HS-27A (cell line): Measurements from ENCODE around the gene MYPN.
"Not testable (repeated sequence)": the region's sequence is repeated elsewhere in the genome, so short reads cannot be mapped to it uniquely, and the experiment has no call there.

Experiments
- DNase-seq: peaks from one replicate; pipeline ENCODE4 v3.0.0-alpha.2; 2012; ENCODE audit warnings: low read depth, missing footprints

Gene MYPN

DNA sequence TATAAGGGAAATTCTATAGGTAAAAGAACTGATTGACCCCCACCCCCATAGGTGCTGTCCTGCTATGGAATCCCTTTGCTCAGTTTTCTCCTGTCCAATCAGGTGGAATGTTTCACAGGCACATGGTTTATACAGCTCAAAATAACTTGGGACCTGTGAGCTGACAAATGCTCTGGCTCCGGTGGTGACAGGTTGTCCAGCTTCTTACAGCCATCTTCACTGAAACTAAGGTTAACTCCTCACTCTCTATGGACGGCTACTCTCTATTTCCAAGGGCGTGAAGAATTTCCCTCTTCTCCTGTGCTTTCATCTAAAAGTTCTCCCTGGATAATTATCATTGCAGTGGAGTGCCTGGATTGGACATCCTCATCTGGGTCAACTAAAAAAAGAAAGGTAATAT is at the start of gene MYPN:
MYPN (plus strand) TSS at position 158 of the 400 bp plus-strand sequence. CDS start 11,951 bp downstream, outside the sequence.
- no peak for DNase-seq

DNA sequence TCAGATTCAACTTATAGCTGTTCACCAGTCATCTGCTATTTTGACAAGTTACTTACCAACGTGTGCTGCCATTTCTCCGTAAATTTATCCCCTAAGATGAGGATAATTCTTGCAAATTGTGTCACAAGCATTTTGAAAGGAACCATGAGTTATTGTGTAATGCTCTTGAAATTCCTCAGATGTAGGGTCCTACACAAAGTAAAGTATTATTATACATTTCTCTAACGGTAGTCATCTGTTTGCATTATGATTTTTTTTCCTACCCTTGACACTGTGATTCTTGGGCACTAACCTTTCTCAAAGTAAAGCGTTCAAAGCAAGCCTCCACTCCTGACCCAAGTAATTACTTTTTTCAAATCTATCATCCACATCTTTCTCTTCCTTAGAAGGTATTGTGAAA is 42.3 kb upstream of the MYPN start:
- DNase-seq = no peak

DNA sequence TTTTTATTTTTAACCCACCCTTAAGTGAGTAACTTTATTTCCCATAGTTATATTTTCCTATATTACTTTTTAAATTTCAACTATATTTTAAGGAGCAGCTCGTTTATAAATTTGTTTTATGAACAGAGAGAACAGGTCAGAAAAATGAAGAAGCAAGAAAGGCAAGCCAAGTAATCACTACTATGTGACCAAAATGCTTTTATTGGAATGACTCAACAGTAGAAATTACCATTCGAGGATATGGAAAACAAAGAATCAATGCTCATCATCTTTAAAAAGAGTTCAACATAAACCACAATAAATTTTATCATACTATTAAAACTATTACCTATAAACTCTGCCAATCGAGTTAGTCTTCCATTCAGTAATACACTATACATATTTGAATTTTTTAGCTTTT is 41.8 kb upstream of the MYPN start:
- no peak for DNase-seq

DNA sequence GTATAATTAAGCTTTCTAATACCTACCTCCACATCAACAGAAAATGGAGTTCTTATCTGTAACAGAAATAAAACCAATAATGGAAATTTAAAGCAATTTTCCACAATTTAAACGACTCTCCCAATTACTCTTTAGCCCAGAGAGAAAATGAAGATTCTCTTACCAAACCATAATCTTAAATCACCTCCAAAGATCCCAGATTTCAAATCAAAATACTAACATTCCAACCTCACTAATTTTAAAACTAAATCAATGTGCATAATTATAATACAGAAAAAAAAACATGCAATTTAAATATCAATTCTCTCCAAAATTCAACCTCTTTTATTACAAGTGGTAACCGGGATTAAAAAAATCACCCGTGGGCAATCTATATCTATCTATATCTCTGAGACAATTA is 35.7 kb upstream of the MYPN start:
- no peak for DNase-seq

DNA sequence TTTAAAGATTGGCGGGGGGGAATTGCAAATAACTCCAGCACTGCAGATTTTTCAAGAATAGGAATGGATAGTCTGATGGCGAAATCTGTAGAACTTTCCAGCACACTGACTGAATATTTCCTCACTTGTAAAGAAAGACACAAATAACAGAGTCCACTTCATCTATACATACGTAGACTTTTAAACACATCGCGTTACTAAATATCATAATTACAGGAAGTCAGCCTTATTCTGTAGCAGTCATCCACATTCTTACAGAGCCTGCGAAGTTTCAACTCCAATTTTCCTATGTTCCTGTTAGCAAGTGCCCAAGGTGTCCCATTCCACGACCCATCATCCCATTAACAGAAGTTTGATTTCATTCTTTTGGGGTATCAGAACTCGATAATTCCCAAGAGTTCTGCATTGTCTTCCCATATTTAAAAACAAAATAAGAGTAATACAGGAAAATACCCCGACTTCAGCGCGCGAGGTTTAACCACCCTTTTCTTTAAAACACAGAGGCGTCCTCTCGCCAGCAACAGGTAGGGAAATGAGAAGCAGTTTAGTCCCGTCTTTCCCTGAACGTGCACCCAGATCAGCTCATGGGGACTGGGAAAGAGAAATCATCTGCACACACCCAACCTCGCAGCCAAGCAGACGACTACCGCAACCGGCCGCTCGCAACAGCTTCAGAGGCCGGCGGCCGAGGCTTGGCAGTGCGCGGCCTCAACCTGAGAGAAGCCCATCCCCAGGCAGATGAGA is 35.1 kb upstream of the MYPN start:
- DNase-seq = no peak

DNA sequence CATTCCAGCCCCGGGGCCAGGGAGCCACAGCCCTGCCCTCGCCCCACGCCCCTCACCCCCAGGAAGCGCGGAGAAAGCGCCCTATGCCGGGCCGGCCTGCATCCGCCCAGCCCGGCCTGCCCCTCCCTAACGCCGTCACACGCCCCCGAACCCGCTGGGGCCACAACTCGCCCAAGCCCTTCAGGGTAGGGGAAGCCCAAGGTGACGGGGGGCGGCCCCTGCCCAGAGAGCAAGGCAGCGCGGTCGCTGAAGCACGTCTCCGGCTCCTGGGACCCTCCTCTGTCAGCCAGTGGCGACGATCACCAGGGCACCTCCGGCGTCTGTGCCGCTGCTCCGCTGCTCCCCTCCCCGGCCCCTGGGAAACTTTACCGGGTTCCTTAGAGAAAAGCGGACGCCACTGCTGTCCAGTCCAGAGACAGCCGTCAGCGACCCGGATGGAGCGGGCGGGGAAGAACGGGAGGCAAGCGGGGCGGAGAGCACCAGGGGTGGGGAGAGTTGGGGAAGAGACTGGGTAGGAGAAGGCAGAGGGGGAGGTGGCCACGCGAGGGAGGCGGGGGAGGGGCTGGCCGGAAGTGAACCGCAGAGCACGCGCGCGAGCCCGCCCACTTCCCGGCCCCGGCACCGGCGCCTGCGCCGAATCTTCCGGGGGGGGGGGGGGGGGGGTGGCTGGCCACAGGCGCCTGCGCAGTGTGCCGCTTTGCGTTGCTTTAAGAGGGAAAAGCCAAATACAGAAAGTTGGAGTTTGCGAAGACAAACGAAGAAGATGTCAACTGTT is 34.3 kb upstream of the MYPN start, which contains the start of gene HERC4:
HERC4 (minus strand) TSS at position 509 of the 775 bp plus-strand sequence. CDS start 2,175 bp downstream, outside the sequence.
- DNase-seq = no peak

DNA sequence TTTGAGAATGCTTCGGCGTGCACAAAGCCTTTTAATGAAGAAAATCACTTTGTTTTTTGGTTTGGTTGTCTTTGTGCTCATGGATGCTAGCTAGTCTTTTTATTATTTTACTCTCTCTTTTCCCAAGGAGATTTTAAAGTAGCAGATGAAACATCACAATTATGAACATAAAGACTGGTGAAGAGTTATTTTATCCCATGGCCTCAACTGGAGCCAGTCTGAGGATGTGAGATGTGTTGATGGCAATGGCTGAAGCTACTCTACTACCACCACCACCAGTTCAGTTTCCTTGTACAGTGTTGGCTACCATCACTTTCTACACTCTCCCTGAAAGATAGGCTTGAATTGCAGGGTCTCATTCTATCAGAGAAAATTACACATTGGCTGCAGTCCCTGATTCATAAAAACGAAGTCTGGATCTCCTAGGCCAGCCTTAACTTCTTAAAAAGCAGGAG is 33.7 kb upstream of the MYPN start:
- DNase-seq = no peak

DNA sequence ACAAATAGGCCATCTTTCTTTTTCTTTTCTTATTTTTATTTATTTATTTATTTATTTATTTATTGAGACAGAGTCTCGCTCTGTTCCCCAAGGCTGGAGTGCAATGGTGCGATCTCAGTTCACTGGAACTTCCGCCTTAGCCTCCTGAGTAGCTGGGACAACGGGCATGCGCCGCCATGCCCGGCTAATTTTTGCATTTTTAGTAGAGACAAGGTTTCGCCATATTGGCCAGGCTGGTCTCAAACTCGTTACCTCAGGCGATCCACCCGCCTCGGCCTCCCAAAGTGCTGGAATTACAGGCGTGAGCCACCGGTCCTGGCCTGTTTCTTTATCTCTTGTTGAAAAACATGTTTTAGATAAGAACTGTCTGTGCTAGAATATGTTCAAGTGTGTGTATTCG is 33.2 kb upstream of the MYPN start:
- not testable (repeated sequence) for DNase-seq

DNA sequence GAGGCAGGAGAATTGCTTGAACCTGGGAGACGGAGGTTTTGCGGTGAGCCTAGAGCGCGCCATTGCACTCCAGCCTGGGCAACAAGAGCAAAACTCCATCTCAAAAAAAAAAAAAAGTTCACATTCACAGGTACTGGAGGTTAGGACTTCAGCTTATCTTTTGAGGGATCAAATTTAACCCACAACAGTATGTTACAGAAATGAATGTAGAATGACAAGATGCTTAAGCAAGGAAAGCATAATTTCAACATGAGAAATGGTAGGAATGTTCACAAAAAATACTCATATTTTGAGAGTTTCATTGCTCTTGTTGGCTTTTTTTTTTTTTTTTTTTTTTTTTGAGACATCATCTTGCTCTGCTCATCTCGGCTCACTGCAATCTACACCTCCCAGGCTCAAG is 32.3 kb upstream of the MYPN start:
- DNase-seq = no peak

- DNase-seq = no peak
These were observed 29.9 kb upstream of the MYPN start for GRCh38 chr10:68079434-68079833.

DNA sequence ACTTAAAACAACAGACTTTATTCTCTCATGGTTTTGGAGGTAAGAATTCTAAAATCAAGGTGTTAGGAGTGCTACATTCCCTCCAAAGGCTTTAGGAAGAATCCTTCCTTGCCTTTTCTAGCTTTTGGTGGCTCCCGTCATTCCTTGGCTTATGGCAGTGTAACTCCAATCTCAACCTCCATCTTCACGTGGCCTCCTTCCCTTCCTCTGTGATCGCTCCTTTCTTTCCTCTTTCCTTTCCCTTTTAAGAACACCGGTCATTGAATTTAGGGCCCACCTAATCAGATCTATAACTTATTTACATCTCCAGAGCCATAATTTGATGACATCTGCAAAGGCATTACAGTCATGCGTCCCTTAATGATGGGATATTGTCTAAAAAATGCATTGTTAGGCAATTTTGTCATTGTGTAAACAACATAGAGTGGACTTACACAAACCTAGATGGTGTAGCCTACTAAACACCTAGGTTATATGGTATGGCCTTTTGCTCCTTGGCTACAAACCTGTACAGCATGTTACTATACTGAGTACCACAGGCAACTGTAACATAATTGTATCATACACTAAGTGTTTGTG is 28.3 kb upstream of the MYPN start:
- DNase-seq = no peak

DNA sequence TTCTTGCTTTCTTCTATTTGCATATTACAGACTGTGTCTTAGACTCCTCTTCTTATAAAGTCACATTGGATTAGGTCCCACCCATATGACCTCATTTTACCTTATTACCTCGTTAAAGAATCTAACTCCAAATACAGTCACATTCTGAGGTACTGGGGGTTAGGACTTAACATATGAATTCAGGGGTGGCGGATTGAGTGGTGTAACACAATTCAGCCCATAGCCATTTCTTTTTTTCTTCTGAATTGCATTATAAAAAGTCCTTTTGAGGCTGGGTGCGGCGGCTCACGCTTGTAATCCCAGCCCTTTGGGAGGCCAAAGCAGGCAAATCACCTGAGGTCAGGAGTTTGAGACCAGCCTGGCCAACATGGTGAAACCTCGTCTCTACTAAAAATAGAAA is 27.4 kb upstream of the MYPN start:
- DNase-seq = no peak

- DNase-seq = no peak
These were observed 26.4 kb upstream of the MYPN start for GRCh38 chr10:68082872-68083271.

DNA sequence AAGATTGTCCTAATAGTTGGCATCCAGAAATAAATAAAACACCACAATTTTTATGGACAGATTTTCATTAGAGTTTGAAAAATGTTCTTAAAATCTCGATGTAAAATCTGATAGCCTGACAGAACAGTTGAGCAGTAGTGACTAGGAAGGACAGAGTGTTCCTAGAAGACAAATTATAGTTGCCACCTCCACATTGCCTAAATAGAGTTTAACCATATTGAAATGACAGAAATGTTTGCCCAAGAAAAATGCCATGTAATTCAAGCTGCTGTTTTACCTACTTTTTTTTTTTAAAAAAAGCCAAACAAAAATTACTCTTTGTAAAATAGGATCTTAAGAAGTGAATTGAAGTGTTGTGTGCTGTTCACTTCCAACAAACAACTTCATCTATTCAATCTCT is 25.3 kb upstream of the MYPN start:
- no peak for DNase-seq

GRCh38 chr10:68084469-68084868 is 24.8 kb upstream of the MYPN start:
- no peak for DNase-seq

- DNase-seq = no peak
These were observed 23.3 kb upstream of the MYPN start for GRCh38 chr10:68086011-68086410.

DNA sequence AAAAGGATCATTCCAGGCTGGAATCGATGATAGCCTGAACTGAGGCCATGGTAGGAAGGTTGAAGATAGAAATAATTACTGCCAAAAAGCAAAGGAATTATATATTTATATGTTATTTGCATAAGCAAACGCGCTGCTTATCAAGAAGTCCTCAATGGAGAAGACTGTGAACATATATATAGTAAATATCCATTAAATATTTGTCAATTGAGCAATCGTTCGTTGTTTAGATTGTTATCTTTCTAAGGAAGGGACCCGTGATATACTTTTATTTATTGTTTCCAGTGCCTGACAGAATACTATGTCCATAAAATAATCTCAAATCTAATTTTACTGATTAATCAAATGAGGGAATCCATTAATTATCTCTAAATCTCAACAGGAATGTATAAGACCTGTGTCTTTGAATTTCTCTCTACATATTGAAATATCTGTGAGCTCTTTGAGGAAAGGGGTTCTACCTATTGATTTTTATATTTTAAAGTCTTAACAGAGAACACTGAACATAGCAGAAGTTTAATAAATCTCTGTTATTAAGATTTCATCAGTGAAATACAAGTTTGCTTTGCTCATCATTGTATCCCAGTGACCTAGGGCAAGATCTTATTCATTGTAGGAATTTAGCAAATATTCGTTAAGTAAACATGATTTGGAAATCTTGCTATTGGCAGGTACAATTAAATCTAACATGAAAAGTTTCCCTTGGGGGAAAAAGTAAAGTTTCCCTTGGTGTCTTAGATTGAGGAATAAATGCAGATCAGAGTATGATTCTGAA is 22.2 kb upstream of the MYPN start:
- no peak for DNase-seq

- no peak for DNase-seq
These were observed 21.4 kb upstream of the MYPN start for GRCh38 chr10:68087685-68088401.

- no peak for DNase-seq
These were observed 20.5 kb upstream of the MYPN start for GRCh38 chr10:68088740-68089139.

DNA sequence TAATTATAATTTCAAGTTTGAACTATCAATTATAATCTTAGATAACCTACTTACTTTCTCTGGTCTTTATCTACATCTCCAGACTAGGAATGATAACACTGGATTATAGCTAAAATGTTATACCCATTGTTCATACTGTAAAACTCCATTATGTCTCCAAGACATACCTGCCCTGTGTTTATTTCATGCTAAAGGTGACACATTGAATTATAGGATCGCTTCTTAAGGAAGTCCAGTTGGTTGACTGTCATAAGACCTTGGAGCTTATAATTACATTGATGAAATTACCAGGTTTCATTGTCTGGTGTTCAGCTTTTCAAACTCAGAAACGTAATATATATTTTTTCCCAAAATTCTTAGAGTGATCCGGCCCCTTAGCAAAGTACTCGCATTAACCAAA is 18.7 kb upstream of the MYPN start:
- DNase-seq = no peak

GRCh38 chr10:68092512-68092911 is 16.8 kb upstream of the MYPN start:
- DNase-seq = no peak

- no peak for DNase-seq
These were observed 14.1 kb upstream of the MYPN start for GRCh38 chr10:68095153-68095552.
